B cell (primary cell): ENCODE results near the gene TNFSF12. TPM values are rescaled to one million over a fixed set of nuclear protein-coding genes. Genes with fewer than 3 reads are reported as not detected.

Experiments
- ATAC-seq: fragments of 200-7000 bp; cut with Tn5 transposase; one replicate; pipeline ENCODE4 v1.10.0; 2021; ENCODE audit warnings: low read depth, mild to moderate bottlenecking, moderate number of reproducible peaks, moderate library complexity
- CTCF ChIA-PET: fragments of 350-600 bp; sonication (Branson Sonifier 250); formaldehyde crosslinking; loops from one replicate; lab custom pipeline; 2021; ENCODE audit warnings: antibody characterized with exemption, inconsistent platforms; lab: Charles Lee
- POLR2A ChIA-PET: fragments of 350-600 bp; sonication (Branson Sonifier 250); formaldehyde crosslinking; loops from one replicate; lab custom pipeline; 2021; ENCODE audit warnings: antibody characterized with exemption; lab: Charles Lee
- DNase-seq: peaks from one replicate; pipeline ENCODE4 v3.0.0; 2013
- H2AFZ ChIP-seq: 2 replicates; pipeline ENCODE4 v1.6.1; 2012; ENCODE audit warnings: mild to moderate bottlenecking, low read depth, low read length; ENCODE audit not compliant: insufficient read depth, poor library complexity, severe bottlenecking
- H3K27ac ChIP-seq, 2 donors: 1 replicate in 1 of 2; 2 replicates in 1 of 2; pipeline ENCODE4 v1.5.1; 2012 to 2013; ENCODE audit warnings: low read length in 2 of 2, mild to moderate bottlenecking in 2 of 2, moderate library complexity in 1 of 2
- H3K27me3 ChIP-seq, 4 experiments: fragments of 200-600 bp in 1 of 4; sonication (generic) in 1 of 4; replicated peaks in 1 of 4; 1 replicate in 2 of 4; 2 replicates in 2 of 4; pipeline versions ENCODE4 v1.6.1 to v1.7.0; 2013 to 2016; ENCODE audit warnings: low read length in 3 of 4, mild to moderate bottlenecking in 2 of 4, mixed read lengths in 1 of 4, moderate library complexity in 1 of 4; ENCODE audit not compliant: insufficient read depth in 4 of 4, control insufficient read depth in 3 of 4; ENCODE audit errors: control extremely low read depth in 1 of 4
- H3K36me3 ChIP-seq, 2 experiments: replicated peaks in 1 of 2; 1 replicate in 1 of 2; 2 replicates in 1 of 2; pipeline versions ENCODE4 v1.6.1 to v1.7.1; 2013; ENCODE audit warnings: low read length in 1 of 2; ENCODE audit not compliant: insufficient read depth in 2 of 2, control insufficient read depth in 1 of 2; ENCODE audit errors: control extremely low read depth in 1 of 2, extremely low read depth in 1 of 2
- H3K4me1 ChIP-seq, 2 donors: fragments of 200-600 bp in 1 of 2; sonication (generic) in 1 of 2; 1 replicate in 1 of 2; 2 replicates in 1 of 2; pipeline versions ENCODE4 v1.5.1 to v1.6.1; 2013 to 2017; ENCODE audit warnings: low read length in 2 of 2; ENCODE audit not compliant: control insufficient read depth in 2 of 2, insufficient read depth in 2 of 2
- H3K4me2 ChIP-seq: replicated peaks from 2 replicates; pipeline ENCODE3; 2012; ENCODE audit warnings: mild to moderate bottlenecking, low read depth, low read length; ENCODE audit not compliant: poor library complexity, severe bottlenecking
- H3K4me3 ChIP-seq, 5 experiments: fragments of 200-600 bp in 1 of 5; sonication (generic) in 1 of 5; 1 replicate in 3 of 5; 2 replicates in 2 of 5; pipeline versions ENCODE4 v1.5.1 to v1.7.0; 2011 to 2016; ENCODE audit warnings: low read length in 4 of 5, mild to moderate bottlenecking in 4 of 5, low read depth in 2 of 5, control low read depth in 1 of 5, moderate library complexity in 1 of 5; ENCODE audit not compliant: insufficient read depth in 1 of 5; ENCODE audit errors: control extremely low read depth in 1 of 5, extremely low read depth in 1 of 5
- H3K79me2 ChIP-seq: fragments of 200-600 bp; sonication (generic); one replicate; pipeline ENCODE4 v1.6.0; 2016; ENCODE audit warnings: low read length; ENCODE audit not compliant: control insufficient read depth, insufficient read depth
- H3K9ac ChIP-seq: fragments of 200-600 bp; sonication (generic); 2 replicates; pipeline ENCODE4 v1.6.1; 2017; ENCODE audit warnings: mild to moderate bottlenecking, low read length, moderate library complexity
- H3K9me3 ChIP-seq, 3 donors: one replicate each; pipeline versions ENCODE4 v1.6.1 to v1.7.1; 2013; ENCODE audit warnings: low read length in 2 of 3; ENCODE audit not compliant: control insufficient read depth in 2 of 3, insufficient read depth in 1 of 3; ENCODE audit errors: control extremely low read depth in 1 of 3
- H4K20me1 ChIP-seq: 2 replicates; pipeline ENCODE4 v1.6.0; 2012; ENCODE audit warnings: mild to moderate bottlenecking, low read length; ENCODE audit not compliant: insufficient read depth, control insufficient read depth, poor library complexity, severe bottlenecking
- H3K27ac Mint-ChIP-seq: one replicate; pipeline ENCODE4 v1.8.0; 2021; ENCODE audit warnings: mixed read lengths
- H3K27me3 Mint-ChIP-seq: one replicate; pipeline ENCODE4 v1.8.0; 2021; ENCODE audit warnings: mixed read lengths
- H3K4me1 Mint-ChIP-seq: one replicate; pipeline ENCODE4 v1.8.0; 2021; ENCODE audit warnings: mixed read lengths
- H3K4me3 Mint-ChIP-seq: one replicate; pipeline ENCODE4 v1.8.0; 2021; ENCODE audit warnings: mixed read lengths
- H3K9me3 Mint-ChIP-seq: one replicate; pipeline ENCODE4 v1.8.0; 2022; ENCODE audit warnings: mixed read lengths; ENCODE audit not compliant: insufficient read depth
- EZH2 ChIP-seq: IDR thresholded peaks from 2 replicates; pipeline ENCODE4 v1.6.1; 2012; ENCODE audit warnings: borderline replicate concordance, low read depth, mild to moderate bottlenecking, moderate library complexity, low read length; ENCODE audit not compliant: insufficient read depth, poor library complexity, severe bottlenecking
- WGBS: methylation state at CpG from one replicate; pipeline ENCODE4 v1.1.5; 2013; ENCODE audit warnings: missing lambda C conversion rate; ENCODE audit not compliant: insufficient coverage; 5-methylcytosine and 5-hydroxymethylcytosine counted together
- intact Hi-C: fragments of 100-400 bp; cut with micrococcal nuclease; formaldehyde crosslinking; loops from one replicate; pipeline ENCODE4 v1.10.0; 2022
- polyA plus RNA-seq: library from polyadenylated mRNA; depleted of rRNA; stranded (reverse); fragments of >200 nt; gene quantifications from 2 replicates; pipeline ENCODE4 v1.2.3, GENCODE V29; 2012
- total RNA-seq, 2 donors: library from RNA; stranded (reverse); fragments of 120-200 nt in 1 of 2; gene quantifications; 1 replicate in 1 of 2; 2 replicates in 1 of 2; pipeline versions ENCODE4 v1.2.3 to v1.2.4, GENCODE V29; 2013 to 2022
- TF ChIP-seq, protein P1 (sequence below): fragments of 200-600 bp; IDR thresholded peaks from one replicate; pipeline ENCODE4 v1.8.0; 2022; ENCODE audit warnings: antibody characterized with exemption, mild to moderate bottlenecking

The TNFSF12 gene
- total and polyA plus RNA-seq, 2 donors (not counting 1 experiment from before 2014, with no cell fraction given) = 40.6 to 53.4 TPM

DNA sequence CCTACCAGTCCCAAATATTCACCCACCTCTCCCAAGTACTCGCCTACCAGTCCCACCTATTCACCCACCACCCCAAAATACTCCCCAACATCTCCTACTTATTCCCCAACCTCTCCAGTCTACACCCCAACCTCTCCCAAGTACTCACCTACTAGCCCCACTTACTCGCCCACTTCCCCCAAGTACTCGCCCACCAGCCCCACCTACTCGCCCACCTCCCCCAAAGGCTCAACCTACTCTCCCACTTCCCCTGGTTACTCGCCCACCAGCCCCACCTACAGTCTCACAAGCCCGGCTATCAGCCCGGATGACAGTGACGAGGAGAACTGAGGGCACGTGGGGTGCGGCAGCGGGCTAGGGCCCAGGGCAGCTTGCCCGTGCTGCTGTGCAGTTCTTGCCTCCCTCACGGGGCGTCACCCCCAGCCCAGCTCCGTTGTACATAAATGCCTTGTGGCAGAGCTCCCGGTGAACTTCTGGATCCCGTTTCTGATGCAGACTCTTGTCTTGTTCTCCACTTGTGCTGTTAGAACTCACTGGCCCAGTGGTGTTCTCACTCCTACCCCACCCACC is 34.9 kb upstream of the TNFSF12 start:
- no peak overlapping the region for H3K4me2 ChIP-seq
- POLR2A ChIA-PET = interaction anchor here (0.5 to 4.2 kb wide), 4 partner anchors 46 to 174 kb away, joined by 4 to 32 read pairs (median 4); partner anchors contain the start of genes SENP3, TNFSF13 and WRAP53
- WGBS = 89% methylated on average over 17 of the region's 17 CpGs
- no peaks in the 10 kb centered on the region for H3K9me3 ChIP-seq
- peaks cover 9 to 50% of the 10 kb centered on the region in 2 experiments for H3K36me3 ChIP-seq
- H3K79me2 ChIP-seq = no peaks in the 10 kb centered on the region
- H3K4me3 Mint-ChIP-seq = no peak overlapping the region
- CTCF ChIA-PET = interaction anchor here (0.6 to 19.2 kb wide), 33 partner anchors 8 to 468 kb away, joined by 3 to 666 read pairs (median 5); partner anchors contain the start of genes ACAP1, CD68, CHRNB1 and FXR2
- H3K9me3 Mint-ChIP-seq = no peaks in the 10 kb centered on the region
- H3K9ac ChIP-seq = no peak overlapping the region
- H3K27ac Mint-ChIP-seq = peak overlapping the region; percentile 41
- no peaks in the 10 kb centered on the region for H3K4me1 ChIP-seq
- intact Hi-C loops = loop anchor here (1.0 to 2.0 kb wide), 3 partner anchors 47 to 173 kb away; partner anchors contain the start of genes SENP3 and TP53
- no peaks in the 10 kb centered on the region for H3K27me3 ChIP-seq
- no peak overlapping the region for H3K27ac ChIP-seq
- no peaks in the 10 kb centered on the region for H3K27me3 Mint-ChIP-seq
- TF ChIP-seq, protein P1, sequence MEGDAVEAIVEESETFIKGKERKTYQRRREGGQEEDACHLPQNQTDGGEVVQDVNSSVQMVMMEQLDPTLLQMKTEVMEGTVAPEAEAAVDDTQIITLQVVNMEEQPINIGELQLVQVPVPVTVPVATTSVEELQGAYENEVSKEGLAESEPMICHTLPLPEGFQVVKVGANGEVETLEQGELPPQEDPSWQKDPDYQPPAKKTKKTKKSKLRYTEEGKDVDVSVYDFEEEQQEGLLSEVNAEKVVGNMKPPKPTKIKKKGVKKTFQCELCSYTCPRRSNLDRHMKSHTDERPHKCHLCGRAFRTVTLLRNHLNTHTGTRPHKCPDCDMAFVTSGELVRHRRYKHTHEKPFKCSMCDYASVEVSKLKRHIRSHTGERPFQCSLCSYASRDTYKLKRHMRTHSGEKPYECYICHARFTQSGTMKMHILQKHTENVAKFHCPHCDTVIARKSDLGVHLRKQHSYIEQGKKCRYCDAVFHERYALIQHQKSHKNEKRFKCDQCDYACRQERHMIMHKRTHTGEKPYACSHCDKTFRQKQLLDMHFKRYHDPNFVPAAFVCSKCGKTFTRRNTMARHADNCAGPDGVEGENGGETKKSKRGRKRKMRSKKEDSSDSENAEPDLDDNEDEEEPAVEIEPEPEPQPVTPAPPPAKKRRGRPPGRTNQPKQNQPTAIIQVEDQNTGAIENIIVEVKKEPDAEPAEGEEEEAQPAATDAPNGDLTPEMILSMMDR = no peak
- no peak for TF ChIP-seq EZH2
- ATAC-seq = no peak
- no peak overlapping the region for H3K4me3 ChIP-seq
- H3K4me1 Mint-ChIP-seq = no peaks in the 10 kb centered on the region
- H4K20me1 ChIP-seq = no peaks in the 10 kb centered on the region
- DNase-seq = peak; percentile 18
- H2AFZ ChIP-seq = no peak overlapping the region

DNA sequence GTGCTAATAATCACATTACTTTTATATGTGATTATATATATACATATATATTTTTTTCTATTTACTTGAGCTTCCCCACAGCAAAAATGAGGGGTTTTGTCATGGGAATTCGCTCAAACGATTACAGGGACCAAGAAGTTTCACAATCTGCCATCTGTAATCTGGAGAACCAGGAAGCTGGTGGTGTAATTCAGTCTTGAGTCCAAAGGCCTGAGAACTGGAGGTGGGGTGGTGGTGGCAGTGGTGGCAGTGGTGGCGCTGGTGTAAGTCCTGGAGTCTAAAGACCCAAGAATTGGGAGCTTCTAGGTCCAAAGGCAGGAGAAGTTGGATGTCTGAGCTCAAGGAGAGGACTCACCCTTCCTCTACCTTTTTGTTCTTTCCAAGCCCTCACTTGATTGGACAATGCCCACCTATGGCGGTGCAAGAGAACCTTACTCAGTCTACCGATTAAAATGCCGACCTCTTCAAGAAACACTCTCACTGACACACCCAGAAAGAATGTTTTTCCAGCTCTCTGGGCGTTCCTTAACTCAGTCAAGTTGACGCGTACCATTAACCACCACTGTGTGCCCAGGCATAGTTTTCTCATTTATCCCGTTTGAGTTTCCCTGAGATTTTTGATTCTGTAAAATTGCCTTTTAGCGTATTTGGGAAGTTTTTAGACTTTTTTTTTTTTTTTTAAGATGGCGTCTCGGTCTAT is 32.8 kb upstream of the TNFSF12 start:
- no peak overlapping the region for H3K27ac ChIP-seq
- H3K4me1 ChIP-seq = no peaks in the 10 kb centered on the region
- intact Hi-C loops = loop anchor here (2.0 kb wide), 1 partner anchor 171 kb away; the partner anchor contains the start of gene TP53
- CTCF ChIA-PET = interaction anchor here (0.7 to 19.2 kb wide), 17 partner anchors 9 to 470 kb away, joined by 3 to 666 read pairs (median 9); partner anchors contain the start of genes CD68, MPDU1, SENP3 and SOX15
- no peaks in the 10 kb centered on the region for H3K9me3 ChIP-seq
- H2AFZ ChIP-seq = no peak overlapping the region
- DNase-seq (no peak), ATAC-seq (no peak)
- H4K20me1 ChIP-seq = no peaks in the 10 kb centered on the region
- 85% methylated on average over 9 of the region's 13 CpGs for WGBS
- peaks cover 6 to 32% of the 10 kb centered on the region in 2 experiments for H3K36me3 ChIP-seq
- no peak for TF ChIP-seq EZH2
- H3K27me3 Mint-ChIP-seq = no peaks in the 10 kb centered on the region
- H3K4me3 ChIP-seq = no peak overlapping the region
- no peak overlapping the region for H3K4me2 ChIP-seq
- H3K9ac ChIP-seq = no peak overlapping the region
- H3K79me2 ChIP-seq = no peaks in the 10 kb centered on the region
- H3K27me3 ChIP-seq = no peaks in the 10 kb centered on the region
- POLR2A ChIA-PET = interaction anchor here (0.7 to 4.2 kb wide), 3 partner anchors 36 to 170 kb away, joined by 3 to 32 read pairs (median 5); partner anchors contain the start of genes SENP3 and TNFSF13
- H3K9me3 Mint-ChIP-seq = no peaks in the 10 kb centered on the region
- no peak overlapping the region for H3K27ac Mint-ChIP-seq
- no peaks in the 10 kb centered on the region for H3K4me1 Mint-ChIP-seq
- no peak overlapping the region for H3K4me3 Mint-ChIP-seq
